Sigmoid colon (tissue), 4 donors: ENCODE results near the gene AADACL2.

Experiments
- POLR2AphosphoS5 ChIP-seq, 4 donors: sonication (generic); formaldehyde crosslinking; IDR thresholded peaks; one replicate each; pipeline ENCODE4 v1.6.1; 2017; ENCODE audit warnings: antibody characterized with exemption in 4 of 4
- TF ChIP-seq, protein P1 (sequence below), 4 experiments: fragments of 450-650 bp in 3 of 4; fragments of 200-600 bp in 1 of 4; IDR thresholded peaks; one replicate each; pipeline ENCODE4 v1.5.1; 2016 to 2019; ENCODE audit warnings: antibody characterized with exemption in 4 of 4, mild to moderate bottlenecking in 3 of 4, moderate library complexity in 2 of 4

DNA sequence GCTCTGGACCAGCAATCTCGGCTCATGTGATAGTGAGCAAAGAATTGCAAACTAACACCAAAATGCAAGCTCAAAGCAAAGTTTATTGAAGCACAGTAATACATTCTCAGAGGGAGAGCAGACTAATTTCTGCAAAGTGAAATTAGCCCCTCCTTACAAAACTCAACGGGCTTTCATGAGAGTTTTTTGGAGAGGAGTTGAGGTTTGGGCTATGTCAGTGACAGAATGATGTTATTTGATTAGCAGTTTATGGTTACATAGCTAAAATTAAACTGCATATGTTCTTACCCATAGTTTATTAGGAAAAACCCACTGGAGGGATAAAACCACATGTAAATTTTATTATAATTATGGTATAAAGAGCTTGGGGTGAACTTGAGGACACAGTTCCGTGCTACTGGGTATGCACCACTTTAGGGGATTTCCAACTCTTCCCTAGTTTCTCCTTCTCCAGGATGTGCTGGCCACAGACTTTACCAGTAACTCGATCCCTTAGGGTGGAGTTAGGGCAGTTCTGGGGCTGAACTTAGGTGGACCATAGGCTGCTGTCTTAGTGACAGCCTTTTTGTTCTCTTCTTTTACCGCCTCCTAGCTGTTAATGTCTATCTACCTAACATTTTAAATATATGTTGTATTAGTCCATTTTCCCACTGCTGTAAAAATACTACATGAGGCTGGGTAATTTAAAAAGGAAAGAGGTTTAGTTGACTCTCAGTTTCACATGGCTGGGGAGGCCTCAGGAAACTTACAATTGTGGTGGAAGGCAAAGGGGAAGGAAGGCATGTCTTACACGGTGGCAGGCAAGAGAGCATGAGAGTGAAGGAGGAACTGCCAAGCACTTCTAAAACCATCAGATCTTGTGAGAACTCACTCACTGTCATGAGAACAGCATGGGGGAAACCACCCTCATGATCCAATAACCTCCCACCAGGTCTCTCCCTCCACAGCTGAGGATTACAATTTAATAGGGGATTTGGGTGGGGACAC is 8.9 kb upstream of the AADACL2 start:
- no peak for TF ChIP-seq POLR2AphosphoS5 (IDR thresholded peaks at IDR 0.05)
- TF ChIP-seq, protein P1, sequence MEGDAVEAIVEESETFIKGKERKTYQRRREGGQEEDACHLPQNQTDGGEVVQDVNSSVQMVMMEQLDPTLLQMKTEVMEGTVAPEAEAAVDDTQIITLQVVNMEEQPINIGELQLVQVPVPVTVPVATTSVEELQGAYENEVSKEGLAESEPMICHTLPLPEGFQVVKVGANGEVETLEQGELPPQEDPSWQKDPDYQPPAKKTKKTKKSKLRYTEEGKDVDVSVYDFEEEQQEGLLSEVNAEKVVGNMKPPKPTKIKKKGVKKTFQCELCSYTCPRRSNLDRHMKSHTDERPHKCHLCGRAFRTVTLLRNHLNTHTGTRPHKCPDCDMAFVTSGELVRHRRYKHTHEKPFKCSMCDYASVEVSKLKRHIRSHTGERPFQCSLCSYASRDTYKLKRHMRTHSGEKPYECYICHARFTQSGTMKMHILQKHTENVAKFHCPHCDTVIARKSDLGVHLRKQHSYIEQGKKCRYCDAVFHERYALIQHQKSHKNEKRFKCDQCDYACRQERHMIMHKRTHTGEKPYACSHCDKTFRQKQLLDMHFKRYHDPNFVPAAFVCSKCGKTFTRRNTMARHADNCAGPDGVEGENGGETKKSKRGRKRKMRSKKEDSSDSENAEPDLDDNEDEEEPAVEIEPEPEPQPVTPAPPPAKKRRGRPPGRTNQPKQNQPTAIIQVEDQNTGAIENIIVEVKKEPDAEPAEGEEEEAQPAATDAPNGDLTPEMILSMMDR (IDR thresholded peaks at IDR 0.05): no peak
